Transverse colon (tissue), 4 donors: ENCODE measurements around the gene DHRS7C. TPM values are rescaled to one million over a fixed set of nuclear protein-coding genes. Genes with fewer than 3 reads are reported as not detected.

Experiments used
- DNase-seq: peaks from one replicate; pipeline ENCODE4 v3.0.0-alpha.2; 2019
- H3K27ac ChIP-seq, 4 donors: fragments of 200-600 bp; sonication (generic); 2 replicates each; pipeline ENCODE4 v1.5.1; 2016 to 2018; ENCODE audit warnings: inconsistent platforms in 4 of 4
- H3K27me3 ChIP-seq: fragments of 200-600 bp; sonication (generic); 2 replicates; pipeline ENCODE4 v1.5.1; 2017; ENCODE audit warnings: inconsistent platforms
- H3K36me3 ChIP-seq, 4 donors: fragments of 200-600 bp; sonication (generic); 2 replicates each; pipeline ENCODE4 v1.5.1; 2017 to 2019; ENCODE audit warnings: inconsistent platforms in 4 of 4
- H3K4me1 ChIP-seq, 4 donors: fragments of 200-600 bp; sonication (generic); 2 replicates each; pipeline ENCODE4 v1.5.1; 2017 to 2020; ENCODE audit warnings: inconsistent platforms in 4 of 4
- H3K4me3 ChIP-seq, 4 donors: fragments of 200-600 bp; sonication (generic); 1 replicate in 1 of 4; 2 replicates in 3 of 4; pipeline versions ENCODE4 v1.5.1 to v1.6.1; 2017 to 2019; ENCODE audit warnings: inconsistent platforms in 4 of 4
- H3K9me3 ChIP-seq, 2 donors: fragments of 200-600 bp; sonication (generic); 2 replicates each; pipeline ENCODE4 v1.5.1; 2017 to 2019; ENCODE audit warnings: inconsistent platforms in 2 of 2
- CTCF ChIP-seq, 5 experiments: fragments of 200-600 bp in 3 of 5; fragments of 450-650 bp in 2 of 5; sonication (generic) in 3 of 5; IDR thresholded peaks; 1 replicate in 2 of 5; 2 replicates in 3 of 5; pipeline ENCODE4 v1.5.1; 2016 to 2017; ENCODE audit warnings: antibody characterized with exemption in 5 of 5, inconsistent platforms in 3 of 5, mild to moderate bottlenecking in 2 of 5, moderate library complexity in 1 of 5
- EP300 ChIP-seq: sonication (generic); formaldehyde crosslinking; IDR thresholded peaks from one replicate; pipeline ENCODE4 v1.6.1; 2017; ENCODE audit warnings: antibody characterized with exemption, low read depth
- POLR2A ChIP-seq: fragments of 450-650 bp; IDR thresholded peaks from one replicate; pipeline ENCODE4 v1.6.1; 2016; ENCODE audit warnings: antibody characterized with exemption, mild to moderate bottlenecking, moderate library complexity
- POLR2AphosphoS5 ChIP-seq, 3 donors: sonication (generic); formaldehyde crosslinking; IDR thresholded peaks; one replicate each; pipeline ENCODE4 v1.6.1; 2016; ENCODE audit warnings: antibody characterized with exemption in 3 of 3
- WGBS, 2 donors: methylation state at CpG; one replicate each; pipeline ENCODE4 v1.1.5; 2018; ENCODE audit warnings: low coverage in 1 of 2; 5-methylcytosine and 5-hydroxymethylcytosine counted together
- in situ Hi-C, 4 donors: fragments of 200-750 bp; cut with MboI; loops; one replicate each; pipeline versions ENCODE4 v1.15.0 to v1.15.1; 2017; ENCODE audit warnings: low sequenced_read_pairs in 3 of 4, low pct_ligation_motif_present in 1 of 4, low pct_unique_long_range_greater_than_20kb in 1 of 4
- intact Hi-C: fragments of 100-400 bp; cut with DNase I; formaldehyde crosslinking; loops from one replicate; pipeline ENCODE4 v1.15.1; 2023; ENCODE audit warnings: low total_unique reads
- total RNA-seq, 4 donors: library from RNA; depleted of rRNA; stranded (reverse); fragments of >200 nt; gene quantifications; one replicate each; pipeline ENCODE4 v1.1.0, GENCODE V29; 2016

The DHRS7C gene
- total RNA-seq, 4 donors from 2014 or later, result not detected

- H3K4me1 ChIP-seq, result no peaks in the 10 kb centered on the region
- no peaks in the 10 kb centered on the region for H3K27me3 ChIP-seq
- H3K36me3 ChIP-seq, result no peaks in the 10 kb centered on the region
- in situ Hi-C loops (no loop called here), intact Hi-C loops (no loop called here)
- no peak for DNase-seq
- no peak overlapping the region for H3K4me3 ChIP-seq
- no peak overlapping the region for H3K27ac ChIP-seq
- WGBS, 2 donors, result 51 to 65% methylated on average over 2 of the region's 2 CpGs
- no peaks in the 10 kb centered on the region for H3K9me3 ChIP-seq
- TF ChIP-seq POLR2AphosphoS5 (IDR thresholded peaks at IDR 0.05) (no peak), POLR2A (no peak)
These were observed 10.1 kb upstream of the DHRS7C start for GRCh38 chr17:9801505-9801904.

GRCh38 chr17:9798724-9799123 lies 7.3 kb upstream of the DHRS7C start:
- Histone ChIP-seq H3K4me1 (no peaks in the 10 kb centered on the region), H3K4me3 (no peak overlapping the region), H3K27me3 (no peaks in the 10 kb centered on the region), H3K36me3 (no peaks in the 10 kb centered on the region), H3K9me3 (no peaks in the 10 kb centered on the region), H3K27ac (no peak overlapping the region)
- intact Hi-C loops, result no loop called here
- in situ Hi-C loops, result no loop called here
- TF ChIP-seq EP300, result no peak
- TF ChIP-seq POLR2A, result no peak
- TF ChIP-seq CTCF (IDR thresholded peaks at IDR 0.05), result no peak
- no peak for TF ChIP-seq POLR2AphosphoS5 (IDR thresholded peaks at IDR 0.05)
- DNase-seq, result no peak
- WGBS, 2 donors, result 77% methylated on average over 7 of the region's 7 CpGs; no CpG with 5 or more reads in 1 of the 2 donors

GRCh38 chr17:9798008-9798407 lies 6.6 kb upstream of the DHRS7C start:
- no peaks in the 10 kb centered on the region for H3K9me3 ChIP-seq
- no peaks in the 10 kb centered on the region for H3K27me3 ChIP-seq
- H3K4me1 ChIP-seq, result no peaks in the 10 kb centered on the region
- no peak overlapping the region for H3K4me3 ChIP-seq
- 35 to 67% methylated on average over 2 to 3 of the region's 3 CpGs for WGBS, 2 donors
- no peak for DNase-seq
- in situ Hi-C loops (no loop called here), intact Hi-C loops (no loop called here)
- no peaks in the 10 kb centered on the region for H3K36me3 ChIP-seq
- TF ChIP-seq EP300, result no peak
- TF ChIP-seq POLR2A, result no peak
- no peak for TF ChIP-seq CTCF (IDR thresholded peaks at IDR 0.05)
- TF ChIP-seq POLR2AphosphoS5 (IDR thresholded peaks at IDR 0.05), result no peak
- no peak overlapping the region for H3K27ac ChIP-seq

- Histone ChIP-seq H3K4me3 (no peak overlapping the region), H3K36me3 (no peaks in the 10 kb centered on the region), H3K27me3 (no peaks in the 10 kb centered on the region), H3K4me1 (no peaks in the 10 kb centered on the region), H3K27ac (no peak overlapping the region), H3K9me3 (no peaks in the 10 kb centered on the region)
- WGBS, 2 donors, result 76 to 93% methylated on average over 3 to 15 of the region's 15 CpGs
- in situ Hi-C loops, result no loop called here
- intact Hi-C loops, result no loop called here
- TF ChIP-seq EP300 (no peak), CTCF (IDR thresholded peaks at IDR 0.05) (no peak), POLR2AphosphoS5 (IDR thresholded peaks at IDR 0.05) (no peak)
- DNase-seq, result no peak
These were observed 919 bp upstream of the DHRS7C start for GRCh38 chr17:9792181-9792840.

GRCh38 chr17:9790316-9790715 lies 1.1 kb downstream of the DHRS7C start:
- H3K4me1 ChIP-seq, result no peaks in the 10 kb centered on the region
- DNase-seq, result no peak
- no peak for TF ChIP-seq POLR2A
- no peak for TF ChIP-seq CTCF (IDR thresholded peaks at IDR 0.05)
- TF ChIP-seq POLR2AphosphoS5 (IDR thresholded peaks at IDR 0.05), result no peak
- TF ChIP-seq EP300, result no peak
- H3K9me3 ChIP-seq, result no peaks in the 10 kb centered on the region
- H3K27me3 ChIP-seq, result no peaks in the 10 kb centered on the region
- H3K36me3 ChIP-seq, result no peaks in the 10 kb centered on the region
- WGBS, 2 donors, result 70 to 78% methylated on average over 1 to 4 of the region's 4 CpGs
- no peak overlapping the region for H3K27ac ChIP-seq
- H3K4me3 ChIP-seq, result no peak overlapping the region
- intact Hi-C loops (no loop called here), in situ Hi-C loops (no loop called here)
